ENCODE results near the gene URB1. TPM values are rescaled to one million over a fixed set of nuclear protein-coding genes. Genes with fewer than 3 reads are reported as not detected.

Gene URB1
- polyA plus RNA-seq, 1 donor (not counting 4 experiments of a cell fraction or from before 2014, with no cell fraction given), result 9.0 TPM

DNA sequence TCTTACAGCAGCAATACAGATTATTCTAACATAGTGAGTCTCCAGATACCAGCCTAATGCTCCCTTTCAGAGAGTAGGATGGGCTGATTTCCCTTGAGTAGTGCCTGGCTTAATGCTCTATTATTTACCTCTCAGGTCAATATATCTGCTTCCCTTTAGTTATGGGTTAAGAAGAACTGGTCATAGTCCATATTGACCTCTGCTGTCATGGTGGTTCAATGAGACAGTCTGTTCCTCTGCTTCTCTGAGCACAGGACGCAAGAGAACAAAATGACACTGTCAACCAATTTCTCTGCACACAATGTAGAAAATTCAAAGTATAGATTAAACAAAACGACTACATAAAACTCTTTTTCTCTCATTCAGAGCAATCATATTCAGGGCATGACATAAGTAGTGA is 91.2 kb downstream of the URB1 start:
- Histone ChIP-seq H3K4me2 (ENCODE audit: control insufficient read depth, extremely low read depth, insufficient read depth, low read depth, low read length) (no peak overlapping the region), H3K27me3 (ENCODE audit: control insufficient read depth, extremely low read depth, insufficient read depth, low read length) (no peaks in the 10 kb centered on the region), H4K20me1 (ENCODE audit: control insufficient read depth, extremely low read depth, insufficient read depth, low read length) (no peaks in the 10 kb centered on the region), H3K9me1 (ENCODE audit: control insufficient read depth, extremely low read depth, insufficient read depth, low read length) (no peaks in the 10 kb centered on the region), H3K9me3 (ENCODE audit: control insufficient read depth, low read depth, low read length) (no peaks in the 10 kb centered on the region), H3K4me3 (ENCODE audit: control insufficient read depth in 2 of 3, extremely low read depth in 1 of 3, insufficient read depth in 2 of 3, low read depth in 1 of 3, low read length in 3 of 3) (no peak overlapping the region), H3K27ac (ENCODE audit: control insufficient read depth, insufficient read depth, low read length) (no peak overlapping the region), H3K4me1 (ENCODE audit: control insufficient read depth, extremely low read depth, insufficient read depth, low read length) (no peaks in the 10 kb centered on the region), H3K79me2 (ENCODE audit: control insufficient read depth, insufficient read depth, low read length) (no peaks in the 10 kb centered on the region), H3K9ac (ENCODE audit: control insufficient read depth, extremely low read depth, insufficient read depth, low read length) (no peak overlapping the region), H2AFZ (ENCODE audit: control insufficient read depth, low read length) (no peak overlapping the region), H3K36me3 (ENCODE audit: control insufficient read depth in 2 of 2, extremely low read depth in 1 of 2, insufficient read depth in 2 of 2, low read length in 2 of 2) (peaks cover 8 to 18% of the 10 kb centered on the region in 2 experiments)
- FAIRE-seq (no peak), DNase-seq (ENCODE audit: low read depth, low spot score) (no peak)
- dilution Hi-C loops (cut with MboI; ENCODE audit: extremely low pct_ligation_motif_present, low sequenced_read_pairs), result no loop called here
- TF ChIP-seq, protein P1, sequence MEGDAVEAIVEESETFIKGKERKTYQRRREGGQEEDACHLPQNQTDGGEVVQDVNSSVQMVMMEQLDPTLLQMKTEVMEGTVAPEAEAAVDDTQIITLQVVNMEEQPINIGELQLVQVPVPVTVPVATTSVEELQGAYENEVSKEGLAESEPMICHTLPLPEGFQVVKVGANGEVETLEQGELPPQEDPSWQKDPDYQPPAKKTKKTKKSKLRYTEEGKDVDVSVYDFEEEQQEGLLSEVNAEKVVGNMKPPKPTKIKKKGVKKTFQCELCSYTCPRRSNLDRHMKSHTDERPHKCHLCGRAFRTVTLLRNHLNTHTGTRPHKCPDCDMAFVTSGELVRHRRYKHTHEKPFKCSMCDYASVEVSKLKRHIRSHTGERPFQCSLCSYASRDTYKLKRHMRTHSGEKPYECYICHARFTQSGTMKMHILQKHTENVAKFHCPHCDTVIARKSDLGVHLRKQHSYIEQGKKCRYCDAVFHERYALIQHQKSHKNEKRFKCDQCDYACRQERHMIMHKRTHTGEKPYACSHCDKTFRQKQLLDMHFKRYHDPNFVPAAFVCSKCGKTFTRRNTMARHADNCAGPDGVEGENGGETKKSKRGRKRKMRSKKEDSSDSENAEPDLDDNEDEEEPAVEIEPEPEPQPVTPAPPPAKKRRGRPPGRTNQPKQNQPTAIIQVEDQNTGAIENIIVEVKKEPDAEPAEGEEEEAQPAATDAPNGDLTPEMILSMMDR (optimal IDR thresholded peaks at IDR 0.05 in 1 of 3, IDR thresholded peaks at IDR 0.05 in 1 of 3, conservative IDR thresholded peaks at IDR 0.05 in 1 of 3; ENCODE audit: extremely low read depth in 1 of 3, insufficient read depth in 2 of 3, low read length in 3 of 3), result no peak
- TF ChIP-seq EZH2 (IDR thresholded peaks at IDR 0.05; ENCODE audit: low read length), result no peak

DNA sequence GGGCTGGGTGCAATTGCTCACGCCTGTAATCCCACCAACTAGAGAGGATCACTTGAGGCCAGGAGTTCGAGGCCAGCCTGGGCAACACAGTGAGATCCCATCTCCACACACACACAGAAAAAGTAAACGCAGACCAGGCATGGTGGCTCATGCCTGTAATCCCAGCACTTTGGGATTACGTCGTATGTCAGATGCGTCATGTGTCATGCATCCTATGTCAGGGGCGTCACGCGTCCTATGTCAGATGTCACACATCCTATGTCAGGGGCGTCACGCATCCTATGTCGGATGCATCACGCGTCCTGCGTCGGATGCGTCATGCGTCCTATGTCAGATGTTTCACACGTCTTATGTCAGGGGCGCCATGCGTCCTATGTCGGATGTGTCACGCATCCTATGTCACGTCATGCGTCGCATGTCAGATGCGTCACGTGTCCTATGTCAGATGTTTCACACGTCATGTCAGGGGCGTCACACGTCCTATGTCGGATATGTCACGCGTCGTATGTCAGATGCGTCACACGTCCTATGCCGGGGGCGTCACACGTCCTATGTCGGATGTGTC is 92.6 kb downstream of the URB1 start:
- no peak for FAIRE-seq
- Histone ChIP-seq H4K20me1 (ENCODE audit: control insufficient read depth, extremely low read depth, insufficient read depth, low read length) (no peaks in the 10 kb centered on the region), H3K79me2 (ENCODE audit: control insufficient read depth, insufficient read depth, low read length) (no peaks in the 10 kb centered on the region), H3K9me1 (ENCODE audit: control insufficient read depth, extremely low read depth, insufficient read depth, low read length) (no peaks in the 10 kb centered on the region), H3K9me3 (ENCODE audit: control insufficient read depth, low read depth, low read length) (no peaks in the 10 kb centered on the region), H3K36me3 (ENCODE audit: control insufficient read depth in 2 of 2, extremely low read depth in 1 of 2, insufficient read depth in 2 of 2, low read length in 2 of 2) (peaks cover 6 to 17% of the 10 kb centered on the region in 2 experiments), H2AFZ (ENCODE audit: control insufficient read depth, low read length) (no peak overlapping the region), H3K4me3 (ENCODE audit: control insufficient read depth in 2 of 3, extremely low read depth in 1 of 3, insufficient read depth in 2 of 3, low read depth in 1 of 3, low read length in 3 of 3) (no peak overlapping the region), H3K4me2 (ENCODE audit: control insufficient read depth, extremely low read depth, insufficient read depth, low read depth, low read length) (no peak overlapping the region), H3K9ac (ENCODE audit: control insufficient read depth, extremely low read depth, insufficient read depth, low read length) (no peak overlapping the region), H3K27me3 (ENCODE audit: control insufficient read depth, extremely low read depth, insufficient read depth, low read length) (no peaks in the 10 kb centered on the region), H3K4me1 (ENCODE audit: control insufficient read depth, extremely low read depth, insufficient read depth, low read length) (no peaks in the 10 kb centered on the region), H3K27ac (ENCODE audit: control insufficient read depth, insufficient read depth, low read length) (no peak overlapping the region)
- dilution Hi-C loops (cut with MboI; ENCODE audit: extremely low pct_ligation_motif_present, low sequenced_read_pairs), result no loop called here
- DNase-seq (ENCODE audit: low read depth, low spot score), result no peak
- no peak for TF ChIP-seq EZH2 (IDR thresholded peaks at IDR 0.05; ENCODE audit: low read length)
- TF ChIP-seq, protein P1 (optimal IDR thresholded peaks at IDR 0.05 in 1 of 3, IDR thresholded peaks at IDR 0.05 in 1 of 3, conservative IDR thresholded peaks at IDR 0.05 in 1 of 3; ENCODE audit: extremely low read depth in 1 of 3, insufficient read depth in 2 of 3, low read length in 3 of 3), result no peak

Measured in keratinocyte (primary cell).